GM19099 (cell line): Measurements from ENCODE around the gene RBM23.

Experiments
- POLR2A ChIP-seq: IDR thresholded peaks from 3 replicates; pipeline ENCODE4 v1.6.1; 2011; ENCODE audit warnings: low read depth; ENCODE audit not compliant: insufficient read length; ENCODE audit errors: extremely low read depth

The RBM23 gene

DNA sequence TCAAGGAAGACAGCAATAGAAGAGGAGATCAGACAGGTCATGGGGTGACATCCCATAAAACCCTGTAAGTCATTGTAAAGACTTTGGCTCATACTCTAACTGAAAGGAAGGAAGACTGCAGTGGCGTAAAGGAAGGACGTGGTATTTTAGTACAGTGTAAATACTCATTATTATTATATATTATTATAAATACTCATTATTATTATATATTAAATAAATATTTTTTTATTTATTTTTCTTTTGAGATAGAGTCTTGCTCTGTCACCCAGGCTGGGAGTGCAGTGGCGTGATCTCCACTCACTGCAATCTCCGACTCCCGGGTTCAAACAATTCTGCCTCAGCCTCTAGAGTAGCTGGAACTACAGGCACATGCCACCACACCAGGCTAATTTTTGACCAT, 62.5 kb downstream of the RBM23 start:
- TF ChIP-seq POLR2A = no peak

- TF ChIP-seq POLR2A = no peak
Measured at GRCh38 chr14:22854963-22855724, 63.8 kb downstream of the RBM23 start.

DNA sequence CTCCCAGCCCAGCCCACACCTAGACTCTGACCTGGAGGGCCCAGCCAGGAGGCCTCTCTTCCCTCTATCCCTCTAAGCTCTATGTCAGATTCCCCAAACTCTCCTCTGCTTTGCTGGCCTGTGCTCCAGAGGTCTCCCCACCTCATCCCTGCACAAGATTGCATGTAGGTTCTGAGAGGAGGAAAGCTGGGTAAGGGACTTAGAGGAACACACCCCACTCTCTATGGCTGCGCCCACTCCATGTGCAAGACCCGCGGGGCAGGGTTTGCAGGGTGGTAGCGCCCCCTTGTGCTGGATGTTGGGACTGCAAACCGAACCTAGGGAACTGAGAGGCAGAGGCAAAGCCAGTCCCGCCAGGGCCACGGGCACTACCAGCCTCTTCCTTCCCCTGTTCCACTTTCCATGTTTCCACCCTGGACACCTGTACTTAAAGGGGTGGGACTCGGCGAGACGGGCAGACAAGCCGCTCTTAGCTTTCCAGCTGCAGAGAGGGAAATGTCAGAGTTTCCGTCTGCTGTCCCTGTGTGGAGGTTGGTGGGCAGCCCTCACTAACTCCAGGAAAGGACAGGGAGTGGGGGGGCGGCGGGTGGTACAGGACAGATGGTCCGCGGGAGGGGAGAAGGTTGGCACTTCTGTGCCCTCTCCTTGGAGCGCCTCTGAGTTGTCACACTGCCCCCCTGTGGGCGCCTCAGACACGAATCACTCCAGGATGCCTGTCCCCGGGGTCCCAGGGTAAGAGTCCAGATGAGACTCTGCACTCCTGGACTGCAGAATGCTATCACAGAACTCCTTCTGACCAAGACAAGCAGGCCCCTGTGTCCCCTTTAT, 65.8 kb downstream of the RBM23 start:
- TF ChIP-seq POLR2A = no peak

GRCh38 chr14:22852599-22852939, 66.4 kb downstream of the RBM23 start:
- TF ChIP-seq POLR2A = no peak

DNA sequence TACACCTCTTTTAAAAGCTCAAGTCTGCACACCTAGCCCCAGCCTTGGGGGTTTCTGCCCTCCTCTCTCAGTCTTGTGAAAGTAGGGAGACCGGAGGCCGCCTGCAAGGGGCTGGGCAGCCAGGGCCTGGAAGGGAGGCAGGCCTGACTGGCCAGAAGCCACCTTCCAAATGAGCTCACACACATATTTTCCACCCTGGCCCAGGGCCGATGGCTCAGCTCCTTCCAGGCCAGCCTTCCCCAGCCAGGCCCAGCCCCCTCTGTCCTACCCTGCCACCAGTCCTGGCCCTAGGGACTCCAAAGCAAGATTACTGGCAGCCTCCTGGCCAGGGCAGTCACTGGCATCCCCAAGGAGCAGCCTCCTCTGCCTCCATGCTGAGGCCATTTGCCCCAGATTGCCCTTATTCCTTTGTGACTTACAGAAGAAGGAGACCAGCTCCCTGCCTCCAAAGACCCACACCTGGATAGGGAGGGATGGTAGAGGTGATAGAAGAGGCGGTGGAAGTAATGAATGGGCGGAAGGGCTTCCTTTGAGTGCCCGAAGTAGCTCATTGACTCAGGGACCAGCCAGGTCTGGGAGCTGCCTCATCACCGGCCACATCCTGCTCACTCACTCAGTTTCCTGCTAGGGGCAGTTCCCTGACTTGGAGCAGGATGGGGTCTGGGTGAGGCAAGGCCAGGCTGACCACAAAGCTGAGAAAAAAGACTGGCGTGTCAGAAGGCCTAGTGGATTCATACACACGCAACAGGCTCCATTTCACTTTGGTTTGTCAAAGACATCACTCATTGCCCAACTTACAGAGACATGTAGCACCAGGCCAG, 67.8 kb downstream of the RBM23 start:
- TF ChIP-seq POLR2A = no peak

GRCh38 chr14:22849212-22849819, 69.6 kb downstream of the RBM23 start:
- TF ChIP-seq POLR2A = no peak

DNA sequence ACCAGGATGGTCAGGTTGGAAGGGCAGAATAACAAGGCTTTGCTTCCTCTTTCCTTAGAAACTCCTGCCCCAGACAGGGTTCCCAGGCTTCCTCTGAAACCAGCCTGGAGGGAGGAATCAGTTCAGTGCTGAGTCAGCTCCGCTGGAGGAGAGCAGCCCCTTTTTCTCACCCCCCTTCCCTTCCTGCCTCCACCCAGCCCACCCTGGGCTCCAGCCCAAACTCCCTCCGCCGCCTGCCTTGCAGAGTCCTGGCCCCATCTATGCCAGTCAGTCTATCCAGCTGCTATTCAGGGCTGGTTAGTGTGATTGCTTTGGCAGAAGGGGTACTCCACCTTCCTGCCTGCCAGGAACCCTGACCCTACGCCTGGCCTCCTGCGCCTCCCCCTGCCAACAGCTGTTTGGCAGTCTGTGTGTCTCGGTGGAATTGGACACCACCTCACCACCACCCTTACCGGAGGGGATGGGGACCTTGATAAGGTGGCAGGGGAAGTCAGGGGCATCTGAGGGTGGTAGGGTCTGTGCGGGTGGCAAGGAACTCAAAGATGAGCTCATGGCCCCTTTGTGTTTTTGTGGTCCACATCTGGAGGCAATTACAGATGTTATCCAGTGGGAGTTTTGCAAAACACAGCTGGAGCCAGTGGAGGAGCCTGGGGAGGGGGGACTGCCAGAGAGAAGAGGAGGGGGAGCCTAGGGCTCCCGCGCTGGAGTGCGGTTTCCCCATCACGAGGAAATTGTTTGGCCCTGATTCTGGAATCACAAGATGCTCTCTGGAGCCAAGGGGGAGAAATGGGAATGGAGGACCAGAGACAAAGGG, 70.4 kb downstream of the RBM23 start:
- TF ChIP-seq POLR2A = no peak

DNA sequence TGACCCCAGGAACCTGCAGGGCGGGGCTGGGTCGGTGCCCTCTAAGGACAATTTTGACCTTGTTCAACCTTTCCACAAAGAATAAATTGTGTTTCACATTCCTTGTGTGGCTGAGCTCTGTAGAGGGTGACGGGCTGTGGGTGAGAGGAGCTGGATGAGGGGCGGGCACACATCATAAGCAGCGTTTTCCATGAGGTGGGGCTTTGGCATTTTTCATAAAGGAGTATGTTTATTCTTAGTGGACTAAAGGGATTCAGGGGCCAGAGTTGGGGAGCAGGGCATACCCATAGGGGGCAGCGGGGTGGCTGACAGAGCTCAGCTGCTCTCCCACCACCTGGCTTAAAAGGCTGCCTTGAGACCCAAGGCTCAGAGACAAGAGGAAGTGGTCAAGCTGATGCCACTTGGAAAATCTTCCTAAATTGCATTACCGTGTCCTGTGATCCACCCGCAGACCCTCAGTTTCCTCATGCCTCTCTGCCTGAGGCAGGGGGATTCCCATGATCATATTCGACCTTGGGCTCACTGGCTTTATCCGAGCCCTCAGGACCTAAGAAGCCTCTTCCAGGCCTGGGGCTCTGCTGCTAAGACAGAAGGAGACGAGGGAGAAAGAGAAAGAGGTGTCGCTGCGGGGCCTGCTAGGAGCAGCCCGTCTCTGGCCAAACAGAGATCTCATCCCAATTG, 71.1 kb downstream of the RBM23 start:
- no peak for TF ChIP-seq POLR2A

DNA sequence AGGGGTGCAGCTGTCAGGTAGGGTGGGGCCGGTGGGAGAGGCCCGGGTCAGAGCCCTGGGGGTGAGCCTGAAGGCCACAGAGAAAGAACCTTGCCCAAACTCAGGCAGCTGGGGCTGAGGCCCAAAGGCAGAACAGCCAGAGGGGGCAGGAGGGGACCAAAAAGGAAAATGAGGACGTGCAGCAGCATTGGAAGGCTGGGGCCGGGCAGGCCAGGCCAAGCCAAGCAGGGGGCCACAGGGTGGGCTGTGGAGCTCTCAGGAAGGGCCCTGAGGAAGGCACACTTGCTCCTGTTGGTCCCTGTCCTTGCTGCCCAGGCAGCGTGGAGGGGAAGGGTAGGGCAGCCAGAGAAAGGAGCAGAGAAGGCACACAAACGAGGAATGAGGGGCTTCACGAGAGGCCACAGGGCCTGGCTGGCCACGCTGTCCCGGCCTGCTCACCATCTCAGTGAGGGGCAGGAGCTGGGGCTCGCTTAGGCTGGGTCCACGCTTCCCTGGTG, 72.1 kb downstream of the RBM23 start:
- no peak for TF ChIP-seq POLR2A

DNA sequence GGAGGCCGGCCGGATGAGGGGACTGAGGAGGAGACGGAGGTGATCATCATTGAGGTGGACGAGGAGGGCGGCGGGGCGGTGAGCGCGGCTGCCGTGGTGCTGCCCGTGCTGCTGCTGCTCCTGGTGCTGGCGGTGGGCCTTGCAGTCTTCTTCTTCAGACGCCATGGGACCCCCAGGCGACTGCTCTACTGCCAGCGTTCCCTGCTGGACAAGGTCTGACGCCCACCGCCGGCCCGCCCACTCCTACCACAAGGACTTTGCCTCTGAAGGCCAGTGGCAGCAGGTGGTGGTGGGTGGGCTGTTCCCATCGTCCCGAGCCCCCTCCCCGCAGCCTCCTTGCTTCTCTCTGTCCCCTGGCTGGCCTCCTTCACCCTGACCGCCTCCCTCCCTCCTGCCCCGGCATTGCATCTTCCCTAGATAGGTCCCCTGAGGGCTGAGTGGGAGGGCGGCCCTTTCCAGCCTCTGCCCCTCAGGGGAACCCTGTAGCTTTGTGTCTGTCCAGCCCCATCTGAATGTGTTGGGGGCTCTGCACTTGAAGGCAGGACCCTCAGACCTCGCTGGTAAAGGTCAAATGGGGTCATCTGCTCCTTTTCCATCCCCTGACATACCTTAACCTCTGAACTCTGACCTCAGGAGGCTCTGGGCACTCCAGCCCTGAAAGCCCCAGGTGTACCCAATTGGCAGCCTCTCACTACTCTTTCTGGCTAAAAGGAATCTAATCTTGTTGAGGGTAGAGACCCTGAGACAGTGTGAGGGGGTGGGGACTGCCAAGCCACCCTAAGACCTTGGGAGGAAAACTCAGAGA, 72.9 kb downstream of the RBM23 start:
- no peak for TF ChIP-seq POLR2A

GRCh38 chr14:22845103-22845394, 73.9 kb downstream of the RBM23 start:
- TF ChIP-seq POLR2A = no peak

DNA sequence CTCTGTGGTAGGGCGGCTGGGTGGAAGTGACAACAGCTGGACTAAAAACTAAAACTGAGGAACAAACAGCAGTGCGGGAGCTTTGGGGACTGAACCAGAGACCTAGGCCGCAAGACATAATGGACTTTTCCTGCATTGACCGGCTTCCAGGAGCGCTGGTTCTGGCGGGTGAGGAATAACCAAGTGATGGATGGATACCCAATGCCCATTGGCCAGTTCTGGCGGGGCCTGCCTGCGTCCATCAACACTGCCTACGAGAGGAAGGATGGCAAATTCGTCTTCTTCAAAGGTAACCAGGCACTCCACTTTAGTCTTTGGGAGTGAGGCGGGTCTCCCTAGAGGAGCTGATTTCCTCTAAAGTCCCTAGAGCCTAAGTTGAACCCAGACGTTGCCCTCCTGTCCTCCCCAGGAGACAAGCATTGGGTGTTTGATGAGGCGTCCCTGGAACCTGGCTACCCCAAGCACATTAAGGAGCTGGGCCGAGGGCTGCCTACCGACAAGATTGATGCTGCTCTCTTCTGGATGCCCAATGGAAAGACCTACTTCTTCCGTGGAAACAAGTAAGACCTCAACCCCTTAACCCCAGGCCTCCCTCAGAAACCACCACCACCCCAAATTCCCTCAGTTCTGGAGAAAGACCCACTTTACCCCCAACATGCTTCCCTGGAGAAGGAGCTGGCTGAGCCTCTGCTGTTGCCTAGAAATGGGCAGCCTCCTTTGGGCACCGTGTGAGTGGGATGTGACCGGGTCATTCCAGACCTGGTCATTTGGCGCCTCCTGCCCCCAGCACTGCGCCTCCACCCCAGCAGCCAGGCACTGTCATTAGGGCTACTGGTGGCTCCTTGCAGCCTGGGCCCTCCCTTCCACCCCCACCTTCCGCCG, 74.5 kb downstream of the RBM23 start:
- TF ChIP-seq POLR2A = no peak
